Bone marrow (tissue), 2 donors: ENCODE data around the gene RTP5.
"Not testable (repeated sequence)": the region's sequence is repeated elsewhere in the genome, so short reads cannot be mapped to it uniquely, and the experiment has no call there.

Experiments
- DNase-seq, 2 donors: peaks; one replicate each; lab custom pipeline; 2025; lab: John Stamatoyannopoulos, UW

The RTP5 gene

DNA sequence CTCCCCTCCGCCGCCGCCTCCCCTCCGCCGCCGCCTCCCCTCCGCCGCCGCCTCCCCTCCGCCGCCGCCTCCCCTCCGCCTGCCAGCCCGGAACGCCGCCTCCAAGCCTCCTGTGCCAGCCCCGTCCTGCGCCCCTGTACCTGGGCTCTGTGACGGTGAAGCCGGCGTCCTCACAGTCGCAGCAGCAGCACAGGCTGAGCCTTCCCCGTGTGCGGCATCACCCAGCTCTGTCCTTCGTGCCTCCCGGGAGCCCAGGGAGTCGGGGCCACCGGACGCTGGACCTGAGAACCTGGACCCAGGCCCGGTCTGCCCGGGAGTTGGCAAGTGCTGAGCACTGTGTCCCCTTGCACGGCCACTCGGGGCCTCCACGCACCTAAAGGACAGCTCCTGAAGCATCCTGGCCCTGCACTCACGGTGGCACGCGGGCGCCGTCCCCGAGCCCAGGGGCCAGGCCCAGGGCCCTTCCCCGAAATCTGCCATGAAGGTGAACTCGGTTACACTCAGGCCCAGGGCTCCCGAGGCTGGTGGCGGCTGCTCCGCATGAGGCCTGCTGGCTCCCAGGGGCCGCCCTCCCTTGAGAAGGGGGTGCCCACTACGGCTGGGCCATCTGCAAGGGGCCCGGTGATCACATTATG lies 32.9 kb downstream of the RTP5 start:
- DNase-seq = no peak

- no peak for DNase-seq
Observed at GRCh38 chr2:241903121-241904010, 33.8 kb downstream of the RTP5 start.

DNA sequence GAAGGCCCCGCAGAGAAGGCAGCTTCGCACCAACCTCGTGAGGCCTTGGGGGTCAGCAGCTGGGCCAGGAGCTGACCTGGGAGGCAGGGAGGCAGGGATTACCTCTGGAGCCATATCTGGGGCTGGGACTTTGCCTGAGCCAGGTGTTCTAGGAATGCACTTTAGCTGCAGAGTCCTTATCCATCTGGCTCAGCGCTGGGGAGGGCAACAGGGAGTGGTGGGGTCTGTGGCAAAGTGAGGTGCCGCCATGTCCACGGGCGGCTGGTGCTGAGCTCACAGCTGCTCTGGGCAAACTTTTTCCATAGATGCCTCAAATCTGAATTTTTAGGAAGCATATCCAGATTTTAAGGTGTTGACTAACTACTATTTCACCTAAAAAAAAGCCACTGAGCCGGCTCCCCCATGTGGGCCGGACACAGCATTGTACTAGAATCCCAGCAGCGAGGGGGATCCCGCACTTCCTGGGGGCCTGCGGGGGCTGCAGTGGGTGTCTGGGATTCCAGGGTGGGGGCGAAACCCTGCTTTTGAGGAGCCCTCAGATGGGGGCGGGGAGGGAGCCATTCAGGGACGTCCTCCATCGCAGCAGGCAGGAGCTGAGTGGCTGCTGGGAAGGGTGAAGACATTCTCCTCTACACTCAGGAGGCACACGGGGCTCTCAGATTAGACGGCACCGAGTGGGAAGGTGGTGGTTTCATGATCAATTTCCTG lies 34.6 kb downstream of the RTP5 start:
- no peak for DNase-seq

GRCh38 chr2:241904791-241905710 lies 35.5 kb downstream of the RTP5 start:
- DNase-seq = no peak

- DNase-seq = no peak
Observed at GRCh38 chr2:241905716-241906377, 36.3 kb downstream of the RTP5 start.

- not testable (repeated sequence) for DNase-seq
Observed at GRCh38 chr2:241906378-241906770, 36.8 kb downstream of the RTP5 start.

GRCh38 chr2:241906826-241907570 lies 37.5 kb downstream of the RTP5 start:
- no peak for DNase-seq

- DNase-seq = not testable (repeated sequence)
Observed at GRCh38 chr2:241907831-241908230, 38.3 kb downstream of the RTP5 start.

DNA sequence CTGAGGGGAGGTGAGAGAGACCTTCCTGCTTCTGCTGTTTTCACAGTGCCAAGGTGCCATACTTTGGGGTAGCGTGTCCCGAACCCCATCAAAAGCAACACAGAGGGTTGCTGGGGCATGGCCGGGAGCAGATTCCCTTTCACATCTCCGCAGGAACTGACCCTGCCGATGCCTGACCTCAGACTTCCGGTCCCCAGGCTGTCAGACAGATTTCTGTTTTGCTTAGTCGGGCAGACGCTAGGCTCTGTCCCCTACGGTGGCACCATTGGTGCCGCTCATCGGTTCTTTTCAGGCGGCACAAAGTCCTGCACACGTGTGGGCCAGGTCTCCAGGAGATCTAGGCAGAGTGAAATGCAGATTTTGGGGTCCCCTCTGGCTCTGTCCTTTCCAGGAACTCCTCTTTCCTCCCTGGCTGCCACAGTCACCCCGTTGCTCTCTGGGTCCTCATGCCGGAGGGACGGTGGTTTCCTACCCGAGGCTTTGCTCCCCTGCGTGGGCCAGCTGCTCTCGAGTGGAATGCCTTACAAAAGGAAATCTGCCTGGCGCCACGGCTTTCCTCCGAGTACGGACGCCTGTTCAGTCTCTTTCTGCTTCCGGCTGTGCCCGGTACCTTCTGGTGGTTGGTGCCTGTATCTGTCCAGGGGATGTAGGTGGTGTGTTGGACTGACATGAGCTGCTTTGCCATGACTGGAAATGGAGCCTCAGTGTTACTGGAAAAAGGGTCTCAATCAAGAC lies 39.3 kb downstream of the RTP5 start:
- DNase-seq = no peak

GRCh38 chr2:241909769-241910168 lies 40.2 kb downstream of the RTP5 start:
- no peak for DNase-seq

GRCh38 chr2:241910604-241911520 lies 41.3 kb downstream of the RTP5 start:
- DNase-seq = no peak

GRCh38 chr2:241911551-241911950 lies 42.0 kb downstream of the RTP5 start:
- DNase-seq = no peak

DNA sequence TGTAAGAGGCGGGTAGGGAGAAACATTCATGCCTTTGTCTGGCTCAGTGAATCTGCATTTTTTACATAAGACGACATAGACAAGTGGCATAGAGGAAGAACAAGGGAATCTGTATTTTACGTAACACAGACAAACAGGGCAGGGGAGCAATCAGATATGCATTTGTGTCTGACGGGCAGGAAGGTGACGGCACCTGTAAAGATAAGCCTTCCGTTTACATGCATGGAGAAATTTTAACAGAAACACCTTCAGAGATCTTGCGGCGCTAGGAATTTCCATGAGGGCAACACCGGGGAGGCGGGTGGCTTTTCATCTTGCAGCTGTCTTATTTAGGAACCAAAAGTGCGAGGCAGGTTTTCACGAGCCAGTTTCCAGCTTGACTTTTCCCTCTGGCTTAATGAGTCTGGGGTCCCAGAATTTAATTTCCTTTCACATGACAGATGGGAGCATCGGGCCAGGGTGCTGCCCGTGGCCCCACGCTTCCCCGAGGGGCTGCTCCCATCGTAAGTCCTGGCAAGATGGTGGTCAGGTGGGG lies 42.6 kb downstream of the RTP5 start:
- DNase-seq = no peak

DNA sequence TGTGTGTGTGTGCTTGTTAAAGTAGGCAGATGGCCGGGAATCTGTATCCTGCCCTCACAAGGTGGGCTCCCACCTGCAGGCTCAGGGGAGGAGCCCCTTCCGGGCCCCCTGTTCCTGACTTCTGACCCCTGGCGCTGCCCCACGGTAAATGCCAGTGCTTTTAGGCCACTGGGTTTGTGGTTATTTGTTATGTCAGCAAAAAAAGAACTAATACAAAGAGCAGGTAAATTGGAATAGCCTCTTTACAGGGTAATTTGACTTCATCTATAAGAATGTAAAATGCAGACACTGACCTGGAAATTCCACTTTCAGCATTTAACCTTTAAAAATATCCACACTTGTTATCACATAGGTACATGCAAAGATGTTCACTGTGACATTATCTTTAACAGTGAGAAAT lies 44.2 kb downstream of the RTP5 start:
- no peak for DNase-seq

DNA sequence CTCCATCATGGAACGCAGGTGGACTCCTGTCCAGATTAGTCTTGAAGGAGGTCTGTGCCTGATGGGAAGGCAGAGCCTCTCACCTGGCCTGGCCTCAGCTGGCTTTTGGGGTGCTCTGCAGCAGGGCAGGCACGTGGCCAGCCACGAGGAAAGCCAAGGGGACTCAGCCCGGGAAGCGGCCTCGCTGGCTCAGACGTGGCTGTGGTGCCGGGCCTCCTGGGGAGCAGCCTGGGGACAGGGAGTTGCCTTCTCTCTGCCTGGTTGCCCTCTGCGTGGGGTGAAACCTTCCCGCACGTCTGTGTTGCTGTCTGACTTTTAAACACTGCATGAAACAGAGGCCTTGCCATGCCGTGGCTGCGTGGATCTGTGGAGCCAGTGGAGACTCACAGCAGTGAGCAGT lies 45.0 kb downstream of the RTP5 start:
- no peak for DNase-seq

- DNase-seq = not testable (repeated sequence)
Observed at GRCh38 chr2:241921631-241922030, 52.1 kb downstream of the RTP5 start.

GRCh38 chr2:241922411-241922810 lies 52.9 kb downstream of the RTP5 start:
- no peak for DNase-seq
